Endometrium (tissue), 2 donors: ENCODE data around the gene TUFM.
"Not testable (repeated sequence)": the region's sequence is repeated elsewhere in the genome, so short reads cannot be mapped to it uniquely, and the experiment has no call there.

Source experiments
- FAIRE-seq: peaks from 2 replicates; lab custom pipeline; 2012; peaks lifted over from hg19 to GRCh38; lab: Jason Lieb, UNC
- donor health status: control.
- donor health status: control.

Gene TUFM

DNA sequence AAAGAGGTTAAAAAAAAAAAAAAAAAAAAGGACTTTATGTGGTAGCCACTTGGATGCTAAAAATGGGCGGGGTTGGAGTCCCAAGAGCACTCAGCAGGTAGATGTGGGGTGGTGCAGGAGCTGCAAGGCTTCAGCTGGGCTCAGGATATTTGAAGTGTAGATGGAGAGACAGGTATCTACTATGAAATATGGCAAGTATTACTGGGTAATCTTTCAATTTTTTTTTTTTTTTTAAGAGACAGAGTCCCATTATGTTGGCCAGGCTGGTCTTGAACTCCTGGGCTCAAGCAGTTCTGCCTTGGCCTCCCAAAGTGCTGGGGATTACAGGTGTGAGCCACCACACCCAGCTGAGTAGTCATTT, 7.6 kb downstream of the TUFM start:
- no peak for FAIRE-seq

DNA sequence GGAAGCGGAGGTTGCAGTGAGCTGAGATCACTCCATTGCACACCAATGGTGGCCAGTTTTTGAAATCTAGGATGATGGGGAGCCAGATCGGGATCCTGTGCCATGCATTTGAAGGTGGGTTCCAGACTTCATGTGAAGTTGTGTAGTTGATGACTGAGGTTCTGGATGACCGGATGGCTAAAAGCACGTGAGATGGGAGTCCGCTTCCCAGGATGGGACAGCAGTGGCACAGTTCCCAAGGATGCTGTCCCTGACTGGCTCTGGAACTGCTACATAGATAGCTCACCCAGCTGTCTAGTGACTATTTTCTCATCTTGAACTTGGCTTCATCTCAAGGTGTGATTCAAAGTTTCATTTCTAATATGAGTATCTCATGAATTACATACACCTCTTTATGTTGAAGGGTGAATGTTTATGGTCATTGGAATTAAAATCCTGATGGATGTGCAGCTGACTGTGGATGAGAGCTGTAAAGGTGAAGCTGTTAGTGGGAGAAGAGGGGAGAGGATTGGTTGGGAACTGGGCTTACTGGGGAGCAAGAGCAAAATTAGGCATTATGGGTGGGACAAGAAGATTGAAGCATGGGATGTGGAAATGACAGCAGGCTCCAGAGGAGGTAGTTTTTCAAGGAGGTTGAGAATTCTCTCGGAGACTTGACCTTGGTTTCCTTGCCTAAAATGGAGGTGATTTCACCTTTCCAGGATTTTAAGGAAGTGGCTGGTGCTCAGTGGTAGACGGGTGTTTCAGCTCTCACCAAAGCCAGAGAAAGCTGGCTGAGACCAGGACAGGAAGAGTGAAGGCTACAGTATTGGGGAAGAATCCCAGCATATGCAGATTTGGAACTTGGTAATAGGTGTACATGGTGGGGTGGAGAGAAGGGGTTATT, 8.2 kb downstream of the TUFM start:
- no peak for FAIRE-seq

DNA sequence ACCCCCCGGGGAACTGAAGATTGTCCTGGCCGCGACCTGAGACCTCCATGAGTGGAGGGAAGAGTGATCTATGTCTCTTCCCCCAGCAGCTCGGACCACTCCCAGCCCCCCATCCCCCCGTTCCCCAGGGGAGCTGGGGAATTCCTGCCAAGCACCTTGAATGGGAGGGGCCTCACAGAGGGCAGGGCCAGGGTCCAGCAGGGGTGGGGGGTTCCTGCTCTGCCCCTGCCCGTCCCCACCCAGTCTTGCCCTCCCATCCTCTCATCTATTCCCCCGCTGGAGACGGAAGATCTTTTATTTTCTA, 9.4 kb downstream of the TUFM start:
- no peak for FAIRE-seq

DNA sequence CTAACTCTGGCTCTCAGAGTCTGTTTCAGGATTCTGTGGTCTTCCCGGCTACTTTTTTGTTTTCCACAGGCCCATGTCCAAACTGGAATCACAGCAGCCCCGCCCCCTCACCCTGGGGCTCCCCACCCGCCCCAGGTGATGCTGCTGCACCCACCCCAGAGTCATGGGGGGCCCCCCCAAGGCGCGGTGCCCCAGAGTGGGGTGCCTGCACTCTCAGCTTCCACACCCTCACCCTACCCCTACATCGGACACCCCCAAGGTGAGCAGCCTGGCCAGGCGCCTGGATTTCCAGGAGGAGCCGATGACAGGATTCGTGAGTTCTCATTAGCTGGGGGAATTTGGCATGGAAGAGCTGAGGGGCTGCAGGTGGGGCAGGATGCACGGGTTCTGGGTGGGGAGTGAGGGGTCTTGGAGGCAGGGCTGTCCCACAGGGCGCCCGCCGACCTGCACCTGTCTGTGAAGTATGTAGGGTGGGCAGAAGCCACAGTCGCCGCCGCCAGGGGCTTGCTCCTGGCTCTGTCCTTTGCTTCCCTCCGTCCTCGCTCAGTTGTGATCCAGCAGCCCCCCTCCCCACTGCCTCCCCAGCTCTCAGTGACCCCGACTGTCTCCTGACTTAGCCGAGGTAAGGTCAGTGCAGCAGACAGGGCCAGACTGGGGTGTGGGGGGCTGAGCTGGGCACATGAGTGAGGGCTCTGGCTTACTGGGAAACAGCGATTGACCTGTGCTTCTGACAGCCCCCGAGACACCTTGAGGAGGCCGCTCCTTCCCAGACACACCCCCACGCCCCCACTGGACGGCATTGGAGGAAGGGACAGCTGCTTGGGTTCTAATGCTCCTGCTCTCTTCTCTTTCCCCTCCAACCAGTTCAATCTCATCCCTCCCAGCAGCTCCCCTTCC, 10.0 kb downstream of the TUFM start:
- FAIRE-seq = no peak

DNA sequence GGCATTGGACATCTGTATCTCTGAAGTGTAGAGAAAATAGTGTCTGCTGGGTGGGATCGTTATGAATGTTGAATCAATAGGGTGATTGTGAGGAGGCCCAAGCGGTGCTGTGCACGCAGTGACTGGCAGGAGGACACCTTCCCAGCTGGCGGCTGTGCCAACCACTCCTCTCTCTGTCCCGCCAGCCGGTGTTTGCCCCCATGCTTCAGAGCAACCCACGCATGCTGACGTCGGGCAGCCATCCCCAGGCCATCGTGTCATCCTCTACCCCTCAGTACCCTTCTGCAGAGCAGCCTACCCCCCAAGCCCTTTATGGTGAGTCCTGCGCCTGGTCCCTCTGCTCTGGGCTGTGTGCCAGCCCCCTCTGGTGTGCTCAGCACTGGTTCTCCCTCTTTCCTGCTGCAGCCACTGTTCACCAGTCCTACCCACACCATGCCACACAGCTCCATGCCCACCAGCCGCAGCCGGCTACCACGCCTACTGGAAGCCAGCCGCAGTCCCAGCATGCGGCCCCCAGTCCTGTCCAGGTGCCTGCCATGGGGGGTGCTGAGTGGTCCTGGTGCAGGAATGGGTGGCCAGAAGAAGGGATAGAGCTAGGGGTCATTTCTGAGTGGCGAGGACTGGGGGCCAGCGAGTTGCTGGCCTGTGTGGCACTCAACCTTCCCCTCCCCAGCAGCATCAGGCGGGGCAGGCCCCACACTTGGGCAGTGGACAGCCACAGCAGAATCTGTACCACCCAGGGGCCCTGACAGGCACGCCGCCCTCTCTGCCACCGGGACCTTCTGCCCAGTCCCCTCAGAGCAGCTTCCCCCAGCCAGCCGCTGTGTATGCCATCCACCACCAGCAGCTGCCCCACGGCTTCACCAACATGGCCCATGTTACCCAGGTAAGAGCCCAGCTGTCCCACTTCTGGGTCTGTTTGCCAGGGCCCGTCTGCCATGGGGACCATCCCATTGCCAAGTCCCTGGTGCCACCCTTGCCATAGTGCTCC, 11.0 kb downstream of the TUFM start:
- no peak for FAIRE-seq

DNA sequence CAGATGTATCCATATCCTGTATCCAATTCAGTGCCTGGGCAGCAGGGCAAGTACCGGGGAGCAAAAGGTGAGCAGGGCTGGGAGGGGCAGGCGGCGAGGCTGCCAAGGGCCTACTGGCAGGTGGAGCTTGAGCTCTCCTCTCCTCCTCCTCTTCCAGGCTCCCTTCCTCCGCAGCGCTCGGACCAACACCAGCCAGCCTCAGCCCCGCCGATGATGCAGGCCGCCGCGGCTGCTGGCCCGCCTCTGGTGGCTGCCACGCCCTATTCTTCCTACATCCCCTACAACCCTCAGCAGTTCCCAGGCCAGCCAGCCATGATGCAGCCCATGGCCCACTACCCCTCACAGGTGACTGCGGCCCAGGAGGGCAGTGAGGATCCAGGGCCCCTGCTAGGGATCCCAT, 11.8 kb downstream of the TUFM start:
- FAIRE-seq = no peak

DNA sequence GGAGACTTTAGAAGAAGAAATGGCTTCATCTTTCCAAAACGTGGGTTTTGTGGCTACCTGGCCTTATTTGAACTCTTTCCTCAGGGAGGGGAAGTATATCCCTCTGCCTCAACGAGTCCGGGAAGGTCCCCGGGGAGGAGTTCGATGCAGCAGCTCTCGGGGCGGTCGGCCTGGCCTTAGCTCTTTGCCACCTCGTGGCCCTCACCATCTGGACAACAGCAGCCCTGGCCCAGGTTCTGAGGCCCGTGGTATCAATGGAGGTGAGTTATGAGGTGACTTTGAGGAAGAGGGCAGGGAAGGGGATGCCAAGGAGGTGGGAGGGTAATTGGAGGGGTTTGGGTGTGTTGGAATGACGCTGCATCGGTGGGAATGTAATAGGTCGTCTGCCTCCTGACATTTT, 15.6 kb downstream of the TUFM start:
- FAIRE-seq = no peak

DNA sequence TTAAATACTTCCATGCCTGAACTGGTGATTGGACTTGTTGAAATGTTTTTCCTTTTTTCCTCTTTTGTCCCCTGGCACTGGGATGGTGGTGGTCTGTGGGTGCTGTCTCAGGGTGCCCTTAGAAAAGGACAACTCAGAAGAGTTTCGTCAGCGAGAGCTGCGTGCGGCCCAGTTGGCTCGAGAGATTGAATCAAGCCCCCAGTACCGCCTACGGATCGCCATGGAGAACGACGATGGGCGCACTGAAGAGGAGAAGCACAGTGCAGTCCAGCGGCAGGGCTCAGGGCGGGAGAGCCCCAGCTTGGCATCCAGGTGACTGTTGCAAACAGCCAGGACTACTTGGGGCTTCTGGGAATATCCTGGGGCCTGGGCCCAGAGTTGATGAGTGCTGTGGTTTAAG, 16.4 kb downstream of the TUFM start:
- no peak for FAIRE-seq

DNA sequence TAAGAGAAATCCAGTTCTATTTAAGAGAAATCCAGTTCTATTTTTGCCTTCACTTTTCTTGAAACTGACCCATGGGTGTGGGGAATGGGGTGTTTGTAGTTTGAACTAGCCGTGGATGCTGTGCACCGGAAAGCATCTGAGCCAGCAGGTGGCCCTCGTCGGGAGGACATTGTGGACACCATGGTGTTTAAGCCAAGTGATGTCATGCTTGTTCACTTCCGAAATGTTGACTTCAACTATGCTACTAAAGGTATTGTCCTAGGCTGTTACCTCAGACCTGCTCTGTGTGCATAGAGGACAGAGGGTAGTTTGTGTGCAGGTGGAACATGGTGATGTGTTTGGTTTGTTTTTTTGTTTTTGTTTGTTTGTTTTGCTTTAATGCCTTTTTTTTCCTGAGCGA, 20.0 kb downstream of the TUFM start:
- no peak for FAIRE-seq

DNA sequence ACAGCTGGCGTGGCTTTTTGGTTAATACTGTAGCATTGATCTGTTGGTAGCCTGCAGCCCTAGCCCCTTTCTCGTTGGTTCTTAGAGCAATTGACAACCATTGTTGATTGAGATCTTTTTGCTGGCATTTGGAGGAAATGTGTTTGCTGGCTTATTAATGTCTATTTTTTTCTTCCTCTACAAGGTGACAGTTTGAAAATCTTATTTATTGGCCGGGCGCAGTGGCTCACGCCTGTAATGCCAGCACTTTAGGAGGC, 21.5 kb downstream of the TUFM start:
- FAIRE-seq = no peak

DNA sequence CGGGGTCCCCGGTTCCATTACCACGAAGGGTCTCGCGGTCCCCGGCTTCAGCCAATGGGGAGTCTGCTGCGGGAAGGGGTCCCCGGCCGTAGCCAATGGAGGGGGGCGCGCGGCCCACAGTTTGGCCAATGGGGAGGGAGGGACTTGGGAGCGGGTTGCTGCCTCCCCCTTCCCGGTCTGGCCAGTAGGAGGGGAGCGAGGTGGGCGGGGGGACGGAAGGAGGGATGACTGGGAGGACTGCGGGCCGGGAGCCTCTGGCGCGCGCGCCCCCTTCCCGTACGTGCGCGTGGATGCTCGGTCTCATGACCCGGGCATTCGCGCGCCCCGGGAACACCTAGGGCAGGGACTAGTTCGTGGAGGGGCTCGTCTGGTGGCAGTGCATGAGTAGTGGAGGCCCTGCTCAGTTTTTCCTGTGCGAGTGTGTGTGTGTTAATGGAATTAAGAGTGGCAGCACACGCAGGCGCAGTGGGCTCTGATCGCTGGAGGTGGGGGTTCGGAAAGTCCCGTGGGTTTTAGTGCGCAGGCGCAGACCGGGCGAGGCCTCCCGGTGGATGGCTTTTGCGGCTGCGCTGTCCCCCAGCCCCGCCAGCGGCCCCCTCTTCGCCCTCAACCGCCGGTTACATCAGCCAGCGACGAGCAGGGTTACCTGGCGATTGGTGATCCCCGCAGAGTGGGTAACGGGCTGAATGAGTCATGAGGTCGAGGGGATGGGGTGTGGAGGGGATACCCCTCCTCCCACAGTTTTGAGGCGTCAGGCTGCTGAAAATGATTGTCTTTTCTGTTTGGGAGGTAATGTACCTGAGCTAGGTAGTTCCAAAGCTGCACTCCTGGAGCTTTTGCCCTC, 22.1 kb downstream of the TUFM start:
- FAIRE-seq = no peak

DNA sequence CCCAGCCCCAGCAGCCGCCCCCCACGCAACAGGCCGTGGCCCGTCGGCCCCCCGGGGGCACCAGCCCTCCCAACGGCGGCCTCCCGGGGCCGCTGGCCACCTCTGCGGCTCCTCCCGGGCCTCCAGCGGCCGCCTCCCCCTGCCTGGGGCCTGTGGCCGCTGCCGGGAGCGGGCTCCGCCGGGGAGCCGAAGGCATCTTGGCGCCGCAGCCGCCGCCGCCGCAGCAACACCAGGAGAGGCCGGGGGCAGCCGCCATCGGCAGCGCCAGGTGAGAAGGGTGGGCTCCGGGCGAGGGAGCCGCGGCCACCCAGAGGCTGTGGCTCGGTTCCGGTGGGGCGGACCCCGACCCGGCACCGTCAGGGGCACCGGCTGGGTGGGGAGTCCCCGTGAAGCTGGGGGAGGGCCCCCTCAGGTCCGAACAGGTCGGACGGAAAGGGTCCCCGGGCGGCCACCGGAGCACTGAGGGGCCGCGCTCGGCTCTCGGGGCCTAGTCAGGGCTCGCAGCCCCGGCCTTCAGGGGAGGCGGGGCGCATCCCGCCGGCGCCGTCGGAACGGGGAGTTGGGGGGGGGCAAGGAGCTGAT, 22.8 kb downstream of the TUFM start:
- FAIRE-seq = no peak

DNA sequence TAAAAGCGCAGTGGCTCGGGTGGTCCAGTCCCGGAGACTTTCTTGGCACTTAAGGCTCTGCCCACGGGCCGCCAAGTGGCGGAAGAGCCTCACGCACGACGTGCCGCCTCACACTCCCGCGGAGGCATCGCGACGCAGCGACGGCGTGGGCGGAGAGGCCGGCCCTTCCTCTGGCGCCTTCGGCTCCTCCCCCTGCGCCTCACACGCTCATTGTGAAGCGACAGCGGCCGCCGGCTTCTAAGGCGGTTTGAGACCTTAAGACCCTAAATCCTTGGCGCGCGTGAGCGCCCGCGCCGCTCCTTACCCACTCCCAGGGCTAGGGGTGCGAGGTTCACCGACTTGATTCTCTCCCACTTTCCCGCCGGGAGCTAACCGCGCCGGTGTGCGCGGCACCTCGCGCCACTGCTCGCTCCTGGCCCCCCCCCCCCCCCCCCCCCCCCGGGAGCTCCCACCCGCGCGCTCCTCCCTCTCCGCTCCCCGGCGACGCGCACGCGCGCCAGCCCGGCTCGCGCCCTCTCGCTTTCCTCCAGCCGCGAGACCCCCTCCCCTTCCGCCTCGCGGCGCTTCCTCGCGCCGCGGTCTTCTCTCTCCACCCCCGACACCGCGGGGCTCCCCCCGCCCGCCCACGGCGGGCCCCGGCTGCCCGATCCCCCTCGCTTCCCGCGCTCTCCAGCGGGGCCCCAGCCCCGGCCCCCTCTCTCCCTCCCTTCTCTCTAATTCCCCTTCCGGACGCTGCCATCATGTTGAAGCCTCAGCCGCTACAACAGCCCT, 23.4 kb downstream of the TUFM start, which contains the start of gene ATXN2L:
ATXN2L (plus strand) TSS at position 480 of the 771 bp plus-strand sequence; CDS start at position 741, 261 bp downstream.
- FAIRE-seq = no peak

DNA sequence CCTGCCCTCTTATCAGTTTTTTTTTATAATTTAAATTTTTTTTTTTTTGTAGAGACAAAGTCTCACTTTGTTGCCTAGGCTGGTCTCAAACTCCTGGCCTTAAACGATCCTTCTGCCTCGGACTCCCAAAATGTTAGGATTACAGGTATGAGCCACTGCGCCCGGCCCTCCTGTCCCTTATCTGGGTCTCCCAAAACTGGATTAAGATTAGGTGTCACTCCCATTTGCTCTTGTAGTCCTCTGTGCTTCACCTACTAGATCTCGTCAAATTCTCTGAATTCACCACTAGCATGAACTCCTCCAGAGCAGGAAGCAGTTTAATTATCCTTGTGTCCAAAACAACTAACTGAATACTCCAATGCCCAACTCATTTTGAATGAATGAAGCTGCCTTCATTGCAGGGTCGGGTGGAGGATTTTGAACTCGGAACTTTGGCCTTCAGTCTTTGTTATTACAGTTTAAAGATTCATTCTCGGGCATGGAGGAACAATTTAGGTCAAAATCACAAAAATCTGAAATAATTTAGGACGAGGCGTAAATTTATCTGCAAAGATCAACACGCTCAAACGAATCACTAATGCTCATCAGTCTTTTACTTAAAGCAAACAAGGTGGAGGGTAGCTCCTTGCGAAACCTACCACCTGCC, 24.2 kb downstream of the TUFM start:
- FAIRE-seq = no peak

DNA sequence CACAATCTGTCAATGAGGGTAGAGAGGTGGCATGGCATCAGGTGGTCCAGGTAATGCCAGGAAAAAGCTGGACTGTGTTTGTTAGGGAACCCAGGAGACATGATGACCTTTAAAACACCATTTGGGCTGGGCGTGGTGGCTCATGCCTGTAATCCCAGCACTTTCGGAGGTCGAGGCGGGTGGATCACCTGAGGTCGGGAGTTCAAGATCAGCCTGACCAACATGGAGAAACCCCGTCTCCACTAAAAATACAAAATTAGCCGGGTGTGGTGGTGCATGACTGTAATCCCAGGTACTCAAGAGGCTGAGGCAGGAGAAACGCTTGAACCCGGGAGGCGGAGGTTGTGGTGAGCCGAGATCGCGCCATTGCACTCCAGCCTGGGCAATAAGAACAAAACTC, 25.6 kb downstream of the TUFM start:
- not testable (repeated sequence) for FAIRE-seq

DNA sequence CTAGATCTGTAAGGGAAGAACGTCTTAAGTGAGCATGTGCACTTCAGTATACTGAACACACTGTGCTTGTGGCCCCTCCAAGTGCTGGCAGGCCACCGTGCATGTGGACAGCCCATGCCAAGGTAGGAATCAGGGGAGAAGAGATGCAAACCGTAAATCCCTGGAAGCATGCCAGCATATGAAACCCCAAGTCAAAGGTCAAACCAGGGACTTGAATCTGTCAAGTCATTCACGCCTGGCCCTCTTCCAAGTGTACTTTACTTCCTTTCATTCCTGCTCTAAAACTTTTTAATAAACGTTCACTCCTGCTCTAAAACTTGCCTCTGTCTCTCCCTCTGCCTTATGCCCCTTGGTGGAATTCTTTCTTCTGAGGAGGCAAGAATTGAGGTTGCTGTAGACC, 26.1 kb downstream of the TUFM start:
- no peak for FAIRE-seq

DNA sequence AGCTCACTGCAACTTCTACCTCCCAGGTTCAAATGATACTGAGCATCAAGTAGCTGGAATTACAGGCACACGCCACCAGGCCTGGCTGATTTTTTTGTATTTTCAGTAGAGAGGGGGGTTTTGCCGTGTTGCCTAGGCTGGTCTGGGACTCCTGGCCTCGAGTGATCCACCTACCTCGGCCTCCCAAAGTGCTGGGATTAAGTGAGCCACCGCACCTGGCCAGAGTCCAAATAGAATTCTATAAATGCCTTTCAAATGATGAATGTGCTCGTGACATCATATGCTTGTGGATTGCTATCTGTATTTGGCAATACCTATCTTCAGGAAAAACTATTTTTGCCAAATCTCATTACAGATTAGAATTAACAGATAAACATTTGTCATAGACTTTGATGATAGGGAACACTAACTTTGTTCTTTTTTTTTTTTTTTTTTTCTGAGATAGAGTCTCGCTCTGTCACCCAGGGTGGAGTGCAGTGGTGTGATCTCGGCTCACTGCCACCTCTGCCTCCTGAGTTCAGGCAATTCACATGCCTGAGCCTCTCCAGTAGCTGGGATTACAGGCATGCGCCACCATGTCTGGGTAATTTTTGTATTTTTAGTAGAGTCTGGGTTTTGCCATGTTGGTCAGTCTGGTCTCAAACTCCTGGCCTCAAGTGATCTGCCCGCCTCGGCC, 38.6 kb downstream of the TUFM start:
- FAIRE-seq = not testable (repeated sequence)

DNA sequence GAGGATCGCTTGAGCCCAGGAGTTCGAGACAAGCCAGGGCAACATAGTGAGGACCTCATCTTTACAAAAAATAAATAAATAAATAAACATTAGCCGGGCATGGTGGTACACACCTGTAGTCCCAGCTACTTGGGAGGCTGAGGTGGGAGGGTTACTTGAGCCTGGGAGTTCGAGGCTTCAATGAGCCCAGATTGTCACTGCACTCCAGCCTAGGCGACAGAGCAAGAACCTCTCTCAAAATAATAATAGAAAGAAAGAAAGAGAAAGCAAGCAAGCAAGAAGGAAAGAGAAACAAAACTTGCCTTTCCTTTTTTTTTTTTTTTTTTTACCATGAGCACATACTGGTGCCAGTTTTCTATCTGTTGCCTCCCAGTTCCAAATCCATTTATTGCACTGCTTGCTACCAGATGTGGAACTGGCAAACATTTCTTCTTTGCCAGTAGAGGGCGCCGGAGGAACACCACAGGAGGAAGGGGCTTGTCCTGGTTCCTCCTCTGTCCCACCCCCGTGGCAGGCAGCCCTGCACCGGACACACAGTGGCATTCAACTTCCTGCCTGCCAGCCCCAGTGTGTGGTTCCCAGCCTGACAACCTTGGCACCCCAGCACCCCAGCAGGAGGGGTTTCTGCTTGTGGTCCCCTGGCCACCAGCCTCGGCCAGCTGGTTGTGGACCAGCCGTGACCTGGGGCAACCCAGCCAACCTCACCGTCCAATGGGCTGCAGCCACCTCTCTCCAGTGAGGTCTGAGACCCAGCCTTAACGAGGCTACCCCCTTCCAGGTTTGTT, 43.7 kb downstream of the TUFM start:
- FAIRE-seq = not testable (repeated sequence)
